Globus pallidus (tissue), 1 donor: ENCODE data around the gene IGLL5.

ENCODE experiments used
- DNase-seq: peaks from one replicate; pipeline ENCODE4 v3.0.0-alpha.2; 2015; ENCODE audit warnings: low spot score

The IGLL5 gene

GRCh38 chr22:22863001-22863400 is 24.6 kb upstream of the IGLL5 start:
- DNase-seq: no peak

- no peak for DNase-seq
Measured at GRCh38 chr22:22865311-22866072, 22.1 kb upstream of the IGLL5 start.

GRCh38 chr22:22866381-22867111 is 21.1 kb upstream of the IGLL5 start:
- no peak for DNase-seq

GRCh38 chr22:22867996-22868715 is 19.5 kb upstream of the IGLL5 start:
- no peak for DNase-seq

GRCh38 chr22:22870577-22871404 is 16.8 kb upstream of the IGLL5 start:
- DNase-seq: no peak

- no peak for DNase-seq
Measured at GRCh38 chr22:22871536-22872278, 15.9 kb upstream of the IGLL5 start.

GRCh38 chr22:22872722-22873708 is 14.6 kb upstream of the IGLL5 start:
- no peak for DNase-seq

GRCh38 chr22:22877523-22878210 is 9.9 kb upstream of the IGLL5 start:
- peak; percentile 28 for DNase-seq

GRCh38 chr22:22878211-22878570 is 9.4 kb upstream of the IGLL5 start:
- DNase-seq: no peak

- no peak for DNase-seq
Measured at GRCh38 chr22:22878801-22879674, 8.6 kb upstream of the IGLL5 start.

- DNase-seq: no peak
Measured at GRCh38 chr22:22879675-22880155, 7.9 kb upstream of the IGLL5 start.

GRCh38 chr22:22880645-22881044 is 7.0 kb upstream of the IGLL5 start:
- no peak for DNase-seq

- no peak for DNase-seq
Measured at GRCh38 chr22:22881116-22882000, 6.3 kb upstream of the IGLL5 start.

- no peak for DNase-seq
Measured at GRCh38 chr22:22882033-22882717, 5.4 kb upstream of the IGLL5 start.

- no peak for DNase-seq
Measured at GRCh38 chr22:22883090-22883727, 4.4 kb upstream of the IGLL5 start.
